ACC112 (cell line): Measurements from ENCODE around the gene ADGRL1.

ENCODE experiments used
- H2AFZ ChIP-seq: fragments of 200-600 bp; sonication (generic); one replicate; pipeline ENCODE4 v1.6.0; 2017; ENCODE audit warnings: antibody characterized with exemption, low read length; ENCODE audit not compliant: unreplicated experiment
- H3K27ac ChIP-seq: fragments of 200-600 bp; sonication (generic); 2 replicates; pipeline ENCODE4 v1.5.1; 2014; ENCODE audit warnings: low read depth, mild to moderate bottlenecking, antibody characterized with exemption, low read length, moderate library complexity
- H3K27me3 ChIP-seq: fragments of 200-600 bp; sonication (generic); 2 replicates; pipeline ENCODE4 v1.6.1; 2014; ENCODE audit warnings: mild to moderate bottlenecking, antibody characterized with exemption, low read length, moderate library complexity, mixed read lengths; ENCODE audit not compliant: insufficient read depth
- H3K36me3 ChIP-seq: fragments of 200-600 bp; sonication (generic); 2 replicates; pipeline ENCODE4 v1.6.1; 2016; ENCODE audit warnings: mild to moderate bottlenecking, antibody characterized with exemption, low read length, moderate library complexity, mixed read lengths; ENCODE audit not compliant: insufficient read depth
- H3K4me1 ChIP-seq: fragments of 200-600 bp; sonication (generic); one replicate; pipeline ENCODE4 v1.6.1; 2016; ENCODE audit warnings: low read length, mixed read lengths; ENCODE audit not compliant: insufficient read depth, unreplicated experiment, control insufficient read depth
- H3K4me3 ChIP-seq: fragments of 200-600 bp; sonication (generic); 2 replicates; pipeline ENCODE4 v1.5.1; 2014; ENCODE audit warnings: mild to moderate bottlenecking, low read depth, low read length
- H3K79me2 ChIP-seq: fragments of 200-600 bp; sonication (generic); one replicate; pipeline ENCODE4 v1.6.0; 2016; ENCODE audit warnings: low read length; ENCODE audit not compliant: control insufficient read depth, unreplicated experiment, insufficient read depth

The ADGRL1 gene

DNA sequence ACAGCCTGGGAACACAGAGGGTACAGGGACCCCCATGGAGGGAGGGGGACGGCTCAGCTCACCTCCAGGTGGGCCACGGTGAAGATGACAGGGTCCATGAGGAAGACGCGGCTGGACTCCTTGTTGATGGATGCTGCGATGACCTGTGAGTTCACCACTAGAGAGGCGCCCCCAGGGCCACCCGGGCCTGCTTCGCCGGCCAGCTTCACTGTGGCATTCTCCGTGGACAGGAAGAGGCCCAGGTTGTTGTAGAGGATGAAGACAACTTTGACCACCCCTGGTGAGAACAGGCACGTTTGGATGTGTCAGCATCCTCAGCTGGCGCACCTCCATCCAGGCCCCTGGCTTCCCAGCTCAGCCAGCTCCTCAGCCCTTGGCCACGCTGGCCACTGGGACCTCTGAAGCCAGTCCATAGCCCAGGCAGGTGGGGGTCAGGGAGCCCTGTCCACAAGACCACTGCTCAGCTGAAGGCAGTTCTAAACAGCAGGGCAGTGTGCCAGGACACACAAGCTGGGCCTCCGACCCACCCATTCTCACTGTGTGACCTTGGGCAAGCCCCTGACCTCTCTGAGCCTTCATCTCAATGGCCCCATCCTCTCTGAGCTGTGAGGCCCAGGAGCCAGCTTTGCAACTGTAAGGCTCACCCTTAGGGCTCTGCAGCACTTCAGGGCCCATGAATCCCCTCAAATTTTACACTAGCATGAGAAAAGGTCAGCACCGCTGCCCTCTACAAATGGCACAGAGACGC is 47.5 kb downstream of the ADGRL1 start:
- Histone ChIP-seq H3K4me1 (peaks cover 3% of the 10 kb centered on the region), H3K4me3 (no peak overlapping the region), H3K27ac (no peak overlapping the region), H3K79me2 (no peaks in the 10 kb centered on the region), H3K36me3 (no peaks in the 10 kb centered on the region), H3K27me3 (no peaks in the 10 kb centered on the region), H2AFZ (no peak overlapping the region)

DNA sequence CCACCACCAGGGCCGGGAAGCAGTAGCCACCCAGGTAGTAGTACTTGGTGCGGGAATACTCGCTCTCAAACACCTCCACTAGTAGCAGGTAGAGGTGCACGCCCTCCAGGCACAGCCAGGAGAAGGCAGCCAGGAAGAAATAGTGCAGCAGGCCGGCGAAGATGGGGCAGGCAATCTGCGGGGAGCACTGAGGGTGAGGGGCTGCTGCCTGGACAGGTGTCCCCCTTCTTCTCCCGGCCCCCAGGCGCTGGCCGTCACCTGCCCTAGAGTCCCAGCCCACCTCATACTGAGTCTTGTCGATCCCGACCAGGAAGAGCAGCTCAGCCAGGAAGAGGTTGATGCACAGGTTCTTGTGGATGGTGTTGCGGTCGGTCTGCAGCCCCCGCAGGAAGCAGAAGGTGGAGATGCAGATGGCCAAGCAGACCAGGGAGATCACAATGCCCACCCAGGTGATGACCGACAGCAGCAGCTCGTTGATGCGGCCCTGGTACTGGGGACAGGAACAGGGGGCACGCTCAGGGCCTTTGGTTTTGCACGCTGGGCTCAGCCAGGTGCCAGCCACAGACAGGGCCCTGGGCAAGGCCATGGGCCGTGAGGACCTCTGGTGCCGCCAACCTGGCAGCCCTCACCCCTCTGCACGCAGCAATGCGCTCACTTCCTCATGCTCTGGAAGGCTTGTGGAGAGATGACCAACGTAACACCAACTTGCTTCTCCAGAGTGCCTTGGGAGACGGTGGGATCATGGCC is 48.8 kb downstream of the ADGRL1 start:
- Histone ChIP-seq H3K27ac (no peak overlapping the region), H2AFZ (no peak overlapping the region), H3K36me3 (no peaks in the 10 kb centered on the region), H3K27me3 (no peaks in the 10 kb centered on the region), H3K79me2 (no peaks in the 10 kb centered on the region), H3K4me3 (no peak overlapping the region), H3K4me1 (peaks cover 3% of the 10 kb centered on the region)

DNA sequence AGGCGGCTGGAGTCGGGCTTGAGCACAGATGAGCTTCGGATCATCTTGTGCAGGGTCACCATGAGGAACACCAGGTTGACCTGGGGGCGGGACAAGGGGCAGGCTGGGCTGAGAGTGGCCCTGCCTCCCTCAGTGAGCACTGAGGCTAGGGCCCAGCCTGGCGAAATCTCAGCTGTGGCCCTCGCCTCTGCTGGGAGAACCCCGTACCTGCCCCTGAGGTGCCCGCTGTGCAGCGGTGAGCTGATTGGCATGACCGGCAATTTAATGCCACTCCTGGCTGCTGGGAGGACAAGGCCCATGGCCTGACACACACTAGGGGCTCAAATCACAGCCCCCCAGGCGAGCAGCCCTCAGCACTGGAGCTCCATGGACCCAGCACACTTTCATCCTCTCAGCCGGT is 49.8 kb downstream of the ADGRL1 start:
- no peaks in the 10 kb centered on the region for H3K36me3 ChIP-seq
- no peak overlapping the region for H3K4me3 ChIP-seq
- H3K27ac ChIP-seq: no peak overlapping the region
- H3K27me3 ChIP-seq: no peaks in the 10 kb centered on the region
- no peaks in the 10 kb centered on the region for H3K79me2 ChIP-seq
- no peak overlapping the region for H2AFZ ChIP-seq
- H3K4me1 ChIP-seq: peaks cover 3% of the 10 kb centered on the region

DNA sequence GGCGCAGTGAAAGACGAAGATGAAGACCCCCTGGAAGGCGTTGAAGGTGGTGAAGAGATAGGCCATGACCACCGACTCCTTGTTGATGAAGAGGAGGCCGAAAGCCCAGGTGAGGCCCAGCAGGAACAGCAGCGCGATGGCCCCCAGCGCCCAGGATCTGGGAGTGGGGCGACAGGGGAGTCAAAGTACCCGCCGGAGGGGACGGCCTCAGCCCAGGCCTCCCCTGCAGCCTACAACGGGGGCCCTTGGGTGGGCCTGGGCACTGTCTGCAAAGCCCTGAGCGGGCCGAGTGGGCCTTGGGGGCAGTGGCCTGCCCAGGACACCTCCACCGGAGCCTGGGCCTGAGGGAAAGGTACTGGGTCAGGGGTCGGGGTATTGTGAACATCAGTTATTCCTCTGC is 50.6 kb downstream of the ADGRL1 start:
- H2AFZ ChIP-seq: no peak overlapping the region
- peaks cover 3% of the 10 kb centered on the region for H3K4me1 ChIP-seq
- H3K4me3 ChIP-seq: no peak overlapping the region
- no peaks in the 10 kb centered on the region for H3K27me3 ChIP-seq
- H3K36me3 ChIP-seq: no peaks in the 10 kb centered on the region
- H3K27ac ChIP-seq: no peak overlapping the region
- H3K79me2 ChIP-seq: no peaks in the 10 kb centered on the region

DNA sequence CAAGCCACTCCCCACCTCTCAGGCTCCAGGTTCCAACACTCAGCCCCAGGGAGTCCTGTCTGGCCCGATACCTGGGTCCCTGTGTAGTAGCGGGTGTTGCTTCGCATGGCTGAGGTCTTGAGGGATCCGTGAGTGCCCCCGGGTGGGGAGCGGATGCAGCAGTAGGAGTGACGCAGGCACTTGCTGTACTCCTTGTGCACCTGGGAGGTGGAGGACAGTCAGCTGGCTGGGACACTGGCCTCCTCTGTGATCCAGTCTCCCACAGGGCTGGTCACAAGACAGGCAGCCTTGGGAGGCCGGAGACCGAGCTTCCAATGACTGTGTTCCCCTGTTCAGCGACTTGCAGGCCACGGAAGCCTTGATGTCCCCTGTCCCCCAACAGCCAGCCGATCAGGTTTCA is 53.3 kb downstream of the ADGRL1 start:
- Histone ChIP-seq H3K27ac (no peak overlapping the region), H3K4me3 (no peak overlapping the region), H2AFZ (no peak overlapping the region), H3K27me3 (no peaks in the 10 kb centered on the region), H3K36me3 (no peaks in the 10 kb centered on the region), H3K79me2 (no peaks in the 10 kb centered on the region), H3K4me1 (peaks cover 15% of the 10 kb centered on the region)

DNA sequence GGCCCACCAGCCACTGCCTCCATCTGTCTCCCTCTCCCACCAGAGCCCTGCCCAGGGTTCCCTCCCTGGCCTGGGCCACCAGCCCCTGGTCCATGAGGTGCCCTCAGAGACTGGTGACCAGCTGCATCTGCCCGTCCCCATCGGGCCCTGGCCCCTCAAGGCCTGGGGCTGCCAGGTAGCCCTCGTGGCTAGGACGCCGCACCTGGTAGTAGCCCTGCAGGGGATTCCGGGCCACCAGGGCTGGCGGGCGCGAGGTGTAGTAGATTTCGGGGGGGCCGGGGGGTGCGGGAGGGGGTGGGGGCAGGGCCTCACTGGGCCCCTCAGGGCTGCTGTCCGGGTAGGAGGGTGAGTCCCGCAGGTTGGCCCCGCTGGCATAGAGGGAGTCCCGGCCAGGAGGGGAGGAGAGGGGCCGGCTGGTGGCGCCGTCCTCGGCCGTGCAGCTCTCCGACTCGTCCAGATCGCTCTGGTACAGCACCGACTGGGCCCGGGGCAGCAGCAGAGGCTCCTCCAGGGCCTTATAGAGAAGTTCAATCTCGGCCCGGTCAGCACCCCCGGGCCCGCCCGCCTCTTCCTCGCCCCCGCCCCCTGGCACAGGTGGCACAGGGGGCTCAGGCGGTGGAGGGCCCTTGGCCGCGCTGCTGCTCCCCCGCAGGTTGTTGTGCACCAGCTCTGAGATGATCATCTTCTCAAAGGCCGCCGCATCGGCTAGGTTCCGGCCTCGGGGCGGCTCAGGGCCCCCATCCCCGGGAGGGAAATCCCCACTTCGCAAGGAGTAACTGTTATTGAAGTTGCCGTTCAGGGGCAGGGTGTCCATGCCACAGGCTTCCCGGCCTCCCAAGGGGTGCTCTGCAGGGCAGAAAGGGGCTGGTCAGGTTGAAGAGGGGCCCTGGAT is 55.0 kb downstream of the ADGRL1 start:
- Histone ChIP-seq H3K79me2 (no peaks in the 10 kb centered on the region), H3K4me3 (no peak overlapping the region), H3K36me3 (no peaks in the 10 kb centered on the region), H3K4me1 (peaks cover 15% of the 10 kb centered on the region), H3K27ac (no peak overlapping the region), H2AFZ (no peak overlapping the region), H3K27me3 (no peaks in the 10 kb centered on the region)

DNA sequence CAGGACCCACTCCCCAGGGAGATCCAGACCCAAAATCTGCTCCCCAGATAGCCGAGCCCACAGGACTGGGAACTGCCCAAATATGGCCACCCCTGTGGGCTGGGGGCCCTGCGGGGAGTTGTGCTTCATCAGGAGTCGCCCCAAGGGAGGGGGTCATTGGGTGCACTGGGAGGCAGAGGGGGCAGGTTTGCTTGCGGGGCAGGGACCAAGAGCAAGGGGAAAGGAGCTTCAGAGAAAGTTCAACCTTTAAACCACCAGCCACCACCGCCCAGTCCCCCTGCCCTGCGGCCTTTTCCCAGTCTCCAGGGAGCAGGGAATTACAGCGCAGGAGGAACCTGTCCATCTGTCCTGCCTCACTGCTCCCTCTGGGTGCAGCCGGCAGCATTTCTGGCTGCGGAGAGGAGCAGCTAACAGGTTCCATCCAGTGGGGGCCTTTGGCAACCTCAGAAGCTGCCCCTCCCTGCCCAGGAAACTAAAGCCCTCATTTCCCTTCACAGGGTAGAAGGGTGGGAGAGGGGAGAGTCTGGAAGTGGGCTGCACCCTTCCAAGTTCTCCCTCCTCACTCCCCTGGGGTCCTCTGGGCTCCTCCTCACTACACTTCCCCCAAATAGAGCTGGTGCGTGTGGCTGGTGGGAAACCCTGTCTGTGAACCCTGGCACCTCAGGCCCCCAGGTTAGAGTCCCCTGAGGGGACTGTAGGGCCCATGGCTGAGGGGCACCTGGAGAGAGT is 55.8 kb downstream of the ADGRL1 start:
- Histone ChIP-seq H3K27me3 (no peaks in the 10 kb centered on the region), H3K27ac (no peak overlapping the region), H3K4me1 (peaks cover 15% of the 10 kb centered on the region), H2AFZ (no peak overlapping the region), H3K79me2 (no peaks in the 10 kb centered on the region), H3K4me3 (no peak overlapping the region), H3K36me3 (no peaks in the 10 kb centered on the region)

DNA sequence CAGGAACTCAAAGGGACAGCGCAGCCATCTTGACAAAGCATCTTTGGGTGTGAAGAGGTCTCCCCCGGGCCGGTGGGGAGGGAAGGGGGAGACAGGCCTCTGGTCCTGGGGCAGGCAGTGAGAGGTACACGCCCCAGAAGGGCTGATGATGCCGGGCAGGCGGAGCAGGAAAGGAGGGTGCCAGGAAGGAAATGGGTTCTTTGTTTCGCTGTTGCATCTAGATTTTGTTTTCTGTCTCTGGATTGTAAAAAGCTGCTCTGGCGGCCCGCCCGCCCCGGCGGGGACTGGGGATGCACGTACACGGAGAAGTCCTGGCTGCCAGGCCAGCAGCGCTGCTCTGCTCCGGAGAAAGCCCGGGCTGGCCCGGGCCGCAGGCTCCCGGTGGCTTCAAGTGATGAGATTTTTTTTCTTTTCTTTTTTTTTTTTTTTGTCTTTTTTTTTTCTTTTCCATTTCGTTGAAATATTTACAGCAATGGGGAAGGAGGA is 56.4 kb downstream of the ADGRL1 start:
- H3K27me3 ChIP-seq: no peaks in the 10 kb centered on the region
- peaks cover 15% of the 10 kb centered on the region for H3K4me1 ChIP-seq
- H3K27ac ChIP-seq: no peak overlapping the region
- peak overlapping the region; percentile 58 for H3K4me3 ChIP-seq
- peak overlapping the region; percentile 23 for H2AFZ ChIP-seq
- no peaks in the 10 kb centered on the region for H3K36me3 ChIP-seq
- H3K79me2 ChIP-seq: no peaks in the 10 kb centered on the region

DNA sequence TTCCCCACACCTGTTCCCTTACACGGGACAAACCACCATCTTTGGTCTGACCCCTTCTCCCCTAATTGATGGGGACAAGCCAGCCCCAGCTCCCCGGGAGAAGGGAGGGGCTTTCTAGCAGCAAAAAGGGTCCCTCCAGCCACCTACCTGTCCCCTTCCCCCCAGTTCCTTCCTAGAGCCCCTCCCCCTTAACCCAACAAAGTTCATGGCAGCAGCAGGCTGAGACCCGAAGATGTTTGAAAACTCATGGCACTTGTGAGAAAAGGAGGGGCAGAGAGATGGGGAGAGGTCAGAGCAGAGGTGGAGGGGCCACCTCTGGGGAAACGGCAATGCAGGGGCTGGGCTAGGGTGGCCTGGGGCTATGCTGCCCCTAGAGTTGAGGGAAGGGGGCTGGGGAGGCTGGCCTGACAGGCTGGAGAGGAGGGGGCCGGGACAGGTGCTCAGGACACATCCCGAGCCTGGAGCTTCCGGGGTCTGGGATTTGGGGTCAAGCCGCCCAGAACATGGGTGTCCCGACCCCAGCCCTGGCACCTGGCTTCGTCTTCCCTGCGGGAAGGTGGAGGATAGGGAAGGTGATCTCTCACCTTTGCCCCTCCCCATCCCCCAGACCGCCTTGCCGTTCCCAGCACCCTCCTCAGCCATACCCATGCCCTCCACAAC is 57.1 kb downstream of the ADGRL1 start:
- Histone ChIP-seq H3K79me2 (no peaks in the 10 kb centered on the region), H3K4me3 (no peak overlapping the region), H3K4me1 (peaks cover 11% of the 10 kb centered on the region), H3K36me3 (no peaks in the 10 kb centered on the region), H3K27me3 (no peaks in the 10 kb centered on the region), H2AFZ (no peak overlapping the region), H3K27ac (no peak overlapping the region)
